Measurements from ENCODE around the gene SRGN.

SRGN gene

DNA sequence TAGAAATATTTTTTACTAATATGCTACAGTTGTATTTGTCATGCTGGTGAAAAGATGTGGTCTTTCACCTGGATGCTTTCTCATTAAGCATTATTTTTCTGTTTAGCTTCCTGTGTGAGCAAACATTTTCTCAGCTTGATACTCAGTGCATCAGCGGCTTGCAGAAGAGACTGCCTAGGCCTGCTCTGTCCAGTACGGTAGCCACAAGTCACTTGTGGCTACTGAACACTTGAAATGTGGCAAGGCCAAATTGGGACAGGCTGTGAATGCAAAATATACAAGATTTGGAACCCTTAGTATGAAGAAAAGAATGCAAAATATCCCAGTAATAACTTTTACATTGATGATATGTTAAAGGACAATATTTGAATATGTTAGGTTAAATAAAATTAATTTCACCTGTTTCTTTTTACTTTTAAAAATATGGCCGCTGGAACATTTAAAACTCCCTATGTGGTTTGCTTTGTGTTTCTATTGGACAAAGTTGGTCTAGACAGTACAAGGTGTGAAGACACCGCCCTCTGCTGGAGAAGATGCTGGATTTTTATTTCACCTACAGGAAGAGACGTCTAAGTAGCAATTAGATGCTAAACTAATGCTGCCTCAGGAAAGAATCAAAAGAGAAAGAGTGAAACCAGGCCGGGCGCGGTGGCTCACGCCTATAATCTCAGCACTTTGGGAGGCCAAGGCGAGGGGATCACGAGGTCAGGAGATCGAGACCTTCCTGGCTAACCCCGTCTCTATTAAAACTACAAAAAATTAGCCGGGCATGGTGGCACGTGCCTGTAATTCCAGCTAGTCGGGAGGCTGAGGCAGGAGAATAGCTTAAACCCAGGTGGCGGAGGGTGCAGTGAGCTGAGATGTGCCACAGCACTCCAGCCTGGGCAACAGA is 5.3 kb downstream of the SRGN start:
- no peak for TF ChIP-seq ZFX (IDR thresholded peaks at IDR 0.05)
- TF ChIP-seq, protein P1, sequence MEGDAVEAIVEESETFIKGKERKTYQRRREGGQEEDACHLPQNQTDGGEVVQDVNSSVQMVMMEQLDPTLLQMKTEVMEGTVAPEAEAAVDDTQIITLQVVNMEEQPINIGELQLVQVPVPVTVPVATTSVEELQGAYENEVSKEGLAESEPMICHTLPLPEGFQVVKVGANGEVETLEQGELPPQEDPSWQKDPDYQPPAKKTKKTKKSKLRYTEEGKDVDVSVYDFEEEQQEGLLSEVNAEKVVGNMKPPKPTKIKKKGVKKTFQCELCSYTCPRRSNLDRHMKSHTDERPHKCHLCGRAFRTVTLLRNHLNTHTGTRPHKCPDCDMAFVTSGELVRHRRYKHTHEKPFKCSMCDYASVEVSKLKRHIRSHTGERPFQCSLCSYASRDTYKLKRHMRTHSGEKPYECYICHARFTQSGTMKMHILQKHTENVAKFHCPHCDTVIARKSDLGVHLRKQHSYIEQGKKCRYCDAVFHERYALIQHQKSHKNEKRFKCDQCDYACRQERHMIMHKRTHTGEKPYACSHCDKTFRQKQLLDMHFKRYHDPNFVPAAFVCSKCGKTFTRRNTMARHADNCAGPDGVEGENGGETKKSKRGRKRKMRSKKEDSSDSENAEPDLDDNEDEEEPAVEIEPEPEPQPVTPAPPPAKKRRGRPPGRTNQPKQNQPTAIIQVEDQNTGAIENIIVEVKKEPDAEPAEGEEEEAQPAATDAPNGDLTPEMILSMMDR (conservative IDR thresholded peaks at IDR 0.05), result peak; percentile 91
- H3K27ac ChIP-seq, result no peak overlapping the region

DNA sequence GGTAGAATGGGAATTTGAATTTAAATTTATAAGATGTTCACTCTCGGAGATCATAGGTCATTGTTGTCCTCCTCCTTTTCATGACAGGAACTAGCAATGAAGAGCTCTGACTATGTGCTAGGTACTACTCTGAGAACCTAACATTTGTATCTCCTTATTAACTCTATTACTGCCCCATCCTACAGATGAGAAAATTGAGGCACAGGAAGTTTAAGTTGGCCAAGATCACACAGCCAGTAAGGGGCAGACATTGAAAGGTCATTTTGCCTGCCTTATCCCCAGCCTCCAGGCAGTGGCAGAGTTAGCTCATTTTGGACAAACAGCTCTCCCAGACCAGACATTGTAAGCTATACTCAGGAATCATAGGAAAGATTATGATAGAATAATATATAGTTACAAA is 6.0 kb downstream of the SRGN start:
- TF ChIP-seq, protein P1 (conservative IDR thresholded peaks at IDR 0.05), result no peak
- TF ChIP-seq ZFX (IDR thresholded peaks at IDR 0.05), result no peak
- H3K27ac ChIP-seq, result no peak overlapping the region

- TF ChIP-seq, protein P1 (conservative IDR thresholded peaks at IDR 0.05), result no peak
- TF ChIP-seq ZFX (IDR thresholded peaks at IDR 0.05), result no peak
- H3K27ac ChIP-seq, result no peak overlapping the region
Measured at GRCh38 chr10:69096045-69096444, 8.1 kb downstream of the SRGN start.

DNA sequence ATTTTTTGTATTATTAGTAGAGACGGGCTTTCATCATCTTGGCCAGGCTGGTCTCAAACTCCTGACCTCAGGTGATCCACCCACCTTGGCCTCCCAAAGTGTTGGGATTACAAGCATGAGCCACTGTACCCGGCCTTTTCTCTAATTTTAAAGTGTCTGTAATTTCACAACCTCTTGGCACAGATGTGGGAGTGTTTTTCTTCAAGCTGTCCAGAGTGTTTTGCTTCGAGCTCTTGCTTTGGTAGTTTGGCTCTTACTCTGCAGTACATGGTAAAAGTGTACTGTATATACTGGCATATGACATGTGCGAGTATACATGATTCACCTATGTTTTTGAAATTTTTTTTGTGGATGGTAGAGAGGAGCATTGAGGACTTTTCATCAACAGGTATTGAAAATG is 9.8 kb downstream of the SRGN start:
- no peak overlapping the region for H3K27ac ChIP-seq
- no peak for TF ChIP-seq ZFX (IDR thresholded peaks at IDR 0.05)
- TF ChIP-seq, protein P1 (conservative IDR thresholded peaks at IDR 0.05), result no peak

DNA sequence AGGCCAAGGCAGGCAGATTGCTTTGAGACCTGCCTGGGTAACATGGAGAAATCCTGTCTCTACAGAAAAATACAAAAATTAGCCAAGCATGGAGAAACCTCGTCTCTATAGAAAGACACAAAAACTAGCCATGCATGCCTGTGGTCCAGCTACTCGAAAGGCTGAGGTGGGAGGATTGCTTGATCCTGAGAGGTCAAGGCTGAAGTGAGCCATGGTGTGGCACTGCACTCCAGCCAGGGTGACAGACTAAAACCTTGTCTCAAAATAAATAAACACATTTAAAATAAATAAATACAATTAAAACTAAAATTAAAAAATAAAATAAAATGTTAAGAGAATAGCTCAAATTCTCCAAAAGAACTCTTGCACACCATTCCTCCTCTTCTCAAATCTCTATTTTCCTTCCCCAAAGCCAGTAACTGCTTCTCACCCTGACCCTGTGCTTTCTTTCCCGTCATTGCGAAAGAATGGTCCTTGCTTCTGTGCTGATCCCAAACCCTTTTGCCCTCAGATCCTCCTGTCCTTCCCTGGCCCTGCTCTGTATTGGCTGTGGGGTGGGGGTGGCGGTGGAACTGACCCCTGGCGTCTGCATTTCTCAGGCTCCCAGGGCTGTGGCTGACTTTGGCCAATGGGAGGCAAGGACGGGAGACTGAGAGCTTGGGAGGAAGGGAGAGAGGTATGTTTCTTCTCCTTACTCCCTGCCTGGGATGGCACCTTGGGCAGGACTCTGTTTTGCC is 12.4 kb downstream of the SRGN start:
- no peak overlapping the region for H3K27ac ChIP-seq
- TF ChIP-seq, protein P1 (conservative IDR thresholded peaks at IDR 0.05), result no peak
- TF ChIP-seq ZFX (IDR thresholded peaks at IDR 0.05), result no peak

- TF ChIP-seq, protein P1 (conservative IDR thresholded peaks at IDR 0.05), result no peak
- no peak for TF ChIP-seq ZFX (IDR thresholded peaks at IDR 0.05)
- H3K27ac ChIP-seq, result no peak overlapping the region
Measured at GRCh38 chr10:69101451-69102095, 13.7 kb downstream of the SRGN start.

All from C4-2B (cell line).